ENCODE results near the gene SYVN1.

- TF ChIP-seq, protein P1, sequence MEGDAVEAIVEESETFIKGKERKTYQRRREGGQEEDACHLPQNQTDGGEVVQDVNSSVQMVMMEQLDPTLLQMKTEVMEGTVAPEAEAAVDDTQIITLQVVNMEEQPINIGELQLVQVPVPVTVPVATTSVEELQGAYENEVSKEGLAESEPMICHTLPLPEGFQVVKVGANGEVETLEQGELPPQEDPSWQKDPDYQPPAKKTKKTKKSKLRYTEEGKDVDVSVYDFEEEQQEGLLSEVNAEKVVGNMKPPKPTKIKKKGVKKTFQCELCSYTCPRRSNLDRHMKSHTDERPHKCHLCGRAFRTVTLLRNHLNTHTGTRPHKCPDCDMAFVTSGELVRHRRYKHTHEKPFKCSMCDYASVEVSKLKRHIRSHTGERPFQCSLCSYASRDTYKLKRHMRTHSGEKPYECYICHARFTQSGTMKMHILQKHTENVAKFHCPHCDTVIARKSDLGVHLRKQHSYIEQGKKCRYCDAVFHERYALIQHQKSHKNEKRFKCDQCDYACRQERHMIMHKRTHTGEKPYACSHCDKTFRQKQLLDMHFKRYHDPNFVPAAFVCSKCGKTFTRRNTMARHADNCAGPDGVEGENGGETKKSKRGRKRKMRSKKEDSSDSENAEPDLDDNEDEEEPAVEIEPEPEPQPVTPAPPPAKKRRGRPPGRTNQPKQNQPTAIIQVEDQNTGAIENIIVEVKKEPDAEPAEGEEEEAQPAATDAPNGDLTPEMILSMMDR (IDR thresholded peaks at IDR 0.05) = no peak
- TF ChIP-seq JUN (CRISPR knock-in tag; IDR thresholded peaks at IDR 0.05) = no peak
- TF ChIP-seq NR2C2 (CRISPR knock-in tag; IDR thresholded peaks at IDR 0.05) = no peak
- no peak for TF ChIP-seq CREB1 (CRISPR knock-in tag; IDR thresholded peaks at IDR 0.05)
- no peak for TF ChIP-seq STAT6 (CRISPR knock-in tag; conservative IDR thresholded peaks at IDR 0.05; ENCODE audit: low read depth)
- no peak for TF ChIP-seq USF2 (CRISPR knock-in tag; IDR thresholded peaks at IDR 0.05)
- no peak for TF ChIP-seq ZNF281 (CRISPR knock-in tag; IDR thresholded peaks at IDR 0.05)
- TF ChIP-seq TEAD1 (CRISPR knock-in tag; IDR thresholded peaks at IDR 0.05) = no peak
- TF ChIP-seq, protein P2, sequence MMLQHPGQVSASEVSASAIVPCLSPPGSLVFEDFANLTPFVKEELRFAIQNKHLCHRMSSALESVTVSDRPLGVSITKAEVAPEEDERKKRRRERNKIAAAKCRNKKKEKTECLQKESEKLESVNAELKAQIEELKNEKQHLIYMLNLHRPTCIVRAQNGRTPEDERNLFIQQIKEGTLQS (CRISPR knock-in tag; conservative IDR thresholded peaks at IDR 0.05) = no peak
- TF ChIP-seq FOXJ3 (CRISPR knock-in tag; IDR thresholded peaks at IDR 0.05; ENCODE audit: borderline replicate concordance) = no peak
Measured at GRCh38 chr11:65126624-65127274, 7.6 kb downstream of the SYVN1 start.
